Karpas-422 (cell line): ENCODE results near the gene FAM229B. TPM values are rescaled to one million over a fixed set of nuclear protein-coding genes. Genes with fewer than 3 reads are reported as not detected.

Source experiments
- DNase-seq: peaks from one replicate; pipeline ENCODE4 v3.0.0-alpha.2; 2015
- H2AFZ ChIP-seq: fragments of 200-600 bp; sonication (generic); 2 replicates; pipeline ENCODE4 v1.6.1; 2014; ENCODE audit warnings: antibody characterized with exemption, low read length, mixed read lengths
- H3K27ac ChIP-seq: fragments of 200-600 bp; sonication (generic); 2 replicates; pipeline ENCODE4 v1.5.1; 2014; ENCODE audit warnings: mild to moderate bottlenecking, low read length, moderate library complexity
- H3K27me3 ChIP-seq: fragments of 200-600 bp; sonication (generic); 2 replicates; pipeline ENCODE4 v1.6.1; 2014; ENCODE audit warnings: low read length, mixed read lengths
- H3K36me3 ChIP-seq: fragments of 200-600 bp; sonication (generic); 2 replicates; pipeline ENCODE4 v1.6.1; 2014; ENCODE audit warnings: low read length, mixed read lengths; ENCODE audit not compliant: insufficient read depth
- H3K4me1 ChIP-seq: fragments of 200-600 bp; sonication (generic); 2 replicates; pipeline ENCODE4 v1.6.1; 2014; ENCODE audit warnings: mild to moderate bottlenecking, low read length, mixed read lengths
- H3K4me2 ChIP-seq: fragments of 200-600 bp; sonication (generic); 2 replicates; pipeline ENCODE4 v1.6.1; 2014; ENCODE audit warnings: low read length, low read depth, mild to moderate bottlenecking; ENCODE audit not compliant: poor library complexity, severe bottlenecking
- H3K4me3 ChIP-seq: fragments of 200-600 bp; sonication (generic); 2 replicates; pipeline ENCODE4 v1.5.1; 2014; ENCODE audit warnings: mild to moderate bottlenecking, antibody characterized with exemption, low read length, mixed read lengths
- H3K79me2 ChIP-seq: fragments of 200-600 bp; sonication (generic); 2 replicates; pipeline ENCODE4 v1.6.1; 2014; ENCODE audit warnings: mild to moderate bottlenecking, low read length, mixed read lengths
- H3K9ac ChIP-seq: fragments of 200-600 bp; sonication (generic); 2 replicates; pipeline ENCODE4 v1.6.0; 2014; ENCODE audit warnings: low read length
- H3K9me2 ChIP-seq: fragments of 200-600 bp; sonication (generic), shearing (Covaris generic); replicated peaks from 2 replicates; pipeline ENCODE4 v1.6.0; 2014; ENCODE audit warnings: mild to moderate bottlenecking, low read length, moderate library complexity; ENCODE audit not compliant: insufficient read depth
- H3K9me3 ChIP-seq: fragments of 300-700, 200-600 bp; sonication (generic); 2 replicates; pipeline ENCODE4 v1.6.1; 2014; ENCODE audit warnings: low read length, mixed read lengths
- H4K20me1 ChIP-seq: fragments of 200-600 bp; sonication (generic); 2 replicates; pipeline ENCODE4 v1.6.1; 2014; ENCODE audit warnings: mild to moderate bottlenecking, antibody characterized with exemption, low read length, low read depth; ENCODE audit not compliant: insufficient read depth
- total RNA-seq: library from RNA; depleted of rRNA; stranded (reverse); fragments of >200 nt; shearing (Covaris generic); gene quantifications from 2 replicates; pipeline ENCODE4 v1.2.3, GENCODE V29; 2014; ENCODE audit warnings: low replicate concordance; rRNA removed

The FAM229B gene
- total RNA-seq, 1 experiment from 2014 or later, result 8.2 TPM

DNA sequence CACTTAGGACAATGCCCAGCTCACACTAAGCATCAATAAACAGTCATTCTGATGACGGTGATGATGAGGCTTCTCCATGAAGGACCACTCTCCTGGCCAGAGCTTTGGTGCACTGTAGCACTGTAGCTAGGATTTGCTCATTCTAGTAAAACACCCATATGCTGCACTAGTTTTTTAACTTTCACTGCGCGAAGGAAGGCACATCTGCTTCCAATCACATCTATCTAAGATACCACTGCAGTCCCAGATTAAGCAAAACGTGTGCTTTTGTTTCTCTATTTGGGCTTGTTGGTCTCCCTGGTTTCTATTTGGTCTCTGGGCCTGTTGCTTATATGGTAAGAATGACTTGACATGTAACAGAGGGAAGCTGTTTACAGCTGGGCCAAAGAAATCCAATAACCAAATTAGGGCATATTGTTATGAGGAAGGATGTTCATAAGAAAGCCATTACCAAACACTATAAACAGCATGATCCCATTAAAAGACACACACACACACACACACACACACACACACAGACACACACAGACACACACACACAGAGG, 62.4 kb downstream of the FAM229B start:
- no peak overlapping the region for H2AFZ ChIP-seq

DNA sequence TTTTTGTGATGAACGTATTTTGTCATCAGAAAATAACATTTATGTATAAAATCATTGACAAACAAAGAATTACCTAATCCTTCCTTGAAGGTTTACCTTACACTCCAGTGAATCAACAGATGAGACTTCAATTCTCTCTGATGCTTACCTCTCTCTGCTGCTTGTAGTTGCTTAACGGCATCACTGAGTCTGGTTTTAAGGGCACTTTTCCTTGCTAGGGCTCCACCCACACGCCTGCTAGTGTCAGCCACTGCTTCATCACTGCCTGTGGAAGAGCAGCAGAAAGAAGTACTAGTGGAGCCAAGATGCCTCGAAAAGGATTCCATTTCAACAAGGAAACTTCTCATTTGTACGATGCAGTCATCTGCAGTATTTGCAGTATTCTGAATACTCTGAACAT, 63.0 kb downstream of the FAM229B start:
- Histone ChIP-seq H3K4me2 (no peak overlapping the region), H3K79me2 (no peaks in the 10 kb centered on the region), H3K36me3 (no peaks in the 10 kb centered on the region), H3K9ac (no peak overlapping the region), H3K9me2 (no peaks in the 10 kb centered on the region), H3K4me3 (no peak overlapping the region), H3K27me3 (no peaks in the 10 kb centered on the region), H3K27ac (no peak overlapping the region), H2AFZ (no peak overlapping the region), H3K4me1 (peaks cover 5% of the 10 kb centered on the region), H3K9me3 (no peaks in the 10 kb centered on the region), H4K20me1 (no peaks in the 10 kb centered on the region)
- DNase-seq, result no peak

More for the DNA sequence above, 62.4 kb downstream of the FAM229B start:
- H3K9ac ChIP-seq, result no peak overlapping the region
- H3K4me2 ChIP-seq, result no peak overlapping the region
- H3K36me3 ChIP-seq, result no peaks in the 10 kb centered on the region
- H3K27ac ChIP-seq, result no peak overlapping the region
- no peaks in the 10 kb centered on the region for H3K9me3 ChIP-seq
- DNase-seq, result no peak
- no peaks in the 10 kb centered on the region for H3K9me2 ChIP-seq
- H3K4me1 ChIP-seq, result peaks cover 5% of the 10 kb centered on the region
- no peak overlapping the region for H3K4me3 ChIP-seq
- no peaks in the 10 kb centered on the region for H3K27me3 ChIP-seq
- no peaks in the 10 kb centered on the region for H3K79me2 ChIP-seq
- no peaks in the 10 kb centered on the region for H4K20me1 ChIP-seq

Other genes with a start within 250 kb of the FAM229B start
- 249 and 311 TPM in 2 replicates for gene FYN, start 214.1 kb upstream of the FAM229B start, total RNA-seq
- 0.25 TPM in 1 of 2 replicates, not detected in the other for gene CCN6, start 33.5 kb upstream of the FAM229B start, total RNA-seq
- 81.6 and 110 TPM in 2 replicates for gene TUBE1, start 109 bp upstream of the FAM229B start, total RNA-seq
- not detected in 2 replicates for gene LAMA4, start 167.0 kb downstream of the FAM229B start, total RNA-seq